Gastrocnemius medialis (tissue), 4 donors: Measurements from ENCODE around the gene OCSTAMP. TPM values are rescaled to one million over a fixed set of nuclear protein-coding genes. Genes with fewer than 3 reads are reported as not detected.

Experiments
- ATAC-seq, 2 donors: fragments of 150-250 bp; one replicate each; pipeline ENCODE4 v1.9.1; 2016
- DNase-seq, 2 donors: peaks; one replicate each; pipeline ENCODE4 v3.0.0-alpha.2; 2019
- H3K27ac ChIP-seq, 4 donors: fragments of 200-600 bp; sonication (generic); 1 replicate in 1 of 4; 2 replicates in 3 of 4; pipeline ENCODE4 v1.5.1; 2016 to 2018; ENCODE audit warnings: mild to moderate bottlenecking in 2 of 4, moderate library complexity in 1 of 4
- H3K27me3 ChIP-seq, 3 donors: fragments of 200-600 bp; sonication (generic) in 2 of 3; 1 replicate in 1 of 3; 2 replicates in 2 of 3; pipeline versions ENCODE4 v1.5.1 to v1.6.0; 2016 to 2019; ENCODE audit warnings: mild to moderate bottlenecking in 1 of 3, moderate library complexity in 1 of 3
- H3K36me3 ChIP-seq, 2 donors: fragments of 200-600 bp; sonication (generic) in 1 of 2; one replicate each; pipeline ENCODE4 v1.5.1; 2017 to 2018
- H3K4me1 ChIP-seq, 2 donors: fragments of 200-600 bp; sonication (generic) in 1 of 2; one replicate each; pipeline ENCODE4 v1.5.1; 2016 to 2017; ENCODE audit warnings: mild to moderate bottlenecking in 2 of 2
- H3K4me3 ChIP-seq, 4 donors: fragments of 200-600 bp; sonication (generic) in 3 of 4; 1 replicate in 1 of 4; 2 replicates in 3 of 4; pipeline ENCODE4 v1.5.1; 2016 to 2019; ENCODE audit warnings: mild to moderate bottlenecking in 2 of 4
- H3K9me3 ChIP-seq, 3 donors: fragments of 200-600 bp; sonication (generic) in 2 of 3; 1 replicate in 1 of 3; 2 replicates in 2 of 3; pipeline ENCODE4 v1.5.1; 2016 to 2019
- CTCF ChIP-seq, 5 experiments: fragments of 450-650 bp in 3 of 5; fragments of 200-600 bp in 2 of 5; sonication (generic) in 2 of 5; IDR thresholded peaks in 4 of 5; conservative IDR thresholded peaks in 1 of 5; 1 replicate in 4 of 5; 2 replicates in 1 of 5; pipeline ENCODE4 v1.5.1; 2016 to 2019; ENCODE audit warnings: antibody characterized with exemption in 5 of 5, mild to moderate bottlenecking in 3 of 5, moderate library complexity in 3 of 5
- POLR2A ChIP-seq, 2 donors: fragments of 450-650 bp; IDR thresholded peaks; one replicate each; pipeline ENCODE4 v1.6.1; 2017; ENCODE audit warnings: antibody characterized with exemption in 2 of 2, mild to moderate bottlenecking in 2 of 2, moderate library complexity in 2 of 2
- in situ Hi-C, 4 donors: fragments of 200-750 bp; cut with MboI; loops; one replicate each; pipeline versions ENCODE4 v1.15.0 to v1.8.0; 2017; ENCODE audit warnings: low sequenced_read_pairs in 4 of 4
- intact Hi-C: fragments of 100-400 bp; cut with DNase I; formaldehyde crosslinking; loops from one replicate; pipeline ENCODE4 v1.15.1; 2023; ENCODE audit warnings: low total_unique reads
- total RNA-seq, 4 donors: library from RNA; depleted of rRNA; stranded (reverse); fragments of >200 nt; gene quantifications; one replicate each; pipeline versions ENCODE4 v1.1.0 to v1.2.3, GENCODE V29; 2016

Gene OCSTAMP
- total RNA-seq, 4 donors from 2014 or later: not detected

- intact Hi-C loops: no loop called here
- Histone ChIP-seq H3K27ac (no peak overlapping the region), H3K9me3 (no peaks in the 10 kb centered on the region), H3K4me1 (no peaks in the 10 kb centered on the region), H3K36me3 (no peaks in the 10 kb centered on the region), H3K4me3 (no peak overlapping the region), H3K27me3 (peaks cover 0 to 6% (median 4%) of the 10 kb centered on the region in 3 donors)
- no peak for DNase-seq
- TF ChIP-seq CTCF (IDR thresholded peaks at IDR 0.05 in 4 of 5, conservative IDR thresholded peaks at IDR 0.05 in 1 of 5) (no peak), POLR2A (IDR thresholded peaks at IDR 0.05) (no peak)
- in situ Hi-C loops: no loop called here
- no peak for ATAC-seq
Observed at GRCh38 chr20:46523108-46523507, 27.3 kb downstream of the OCSTAMP start.

- TF ChIP-seq CTCF (IDR thresholded peaks at IDR 0.05 in 4 of 5, conservative IDR thresholded peaks at IDR 0.05 in 1 of 5) (peak in 2 of 5 experiments; percentile 6 to 26), POLR2A (IDR thresholded peaks at IDR 0.05) (no peak)
- no peak overlapping the region for H3K27ac ChIP-seq
- H3K36me3 ChIP-seq: no peaks in the 10 kb centered on the region
- ATAC-seq (no peak), DNase-seq (no peak)
- H3K9me3 ChIP-seq: no peaks in the 10 kb centered on the region
- H3K4me1 ChIP-seq: no peaks in the 10 kb centered on the region
- H3K27me3 ChIP-seq: peaks cover 3 to 5% (median 5%) of the 10 kb centered on the region in 3 donors
- intact Hi-C loops: no loop called here
- in situ Hi-C loops: no loop called here
- no peak overlapping the region for H3K4me3 ChIP-seq
Observed at GRCh38 chr20:46520976-46521579, 29.4 kb downstream of the OCSTAMP start.

GRCh38 chr20:46520540-46520939 lies 29.9 kb downstream of the OCSTAMP start:
- Histone ChIP-seq H3K4me3 (no peak overlapping the region), H3K36me3 (no peaks in the 10 kb centered on the region), H3K4me1 (no peaks in the 10 kb centered on the region), H3K27me3 (peaks cover 0 to 9% (median 8%) of the 10 kb centered on the region in 3 donors), H3K9me3 (no peaks in the 10 kb centered on the region), H3K27ac (no peak overlapping the region)
- no peak for TF ChIP-seq CTCF (IDR thresholded peaks at IDR 0.05 in 4 of 5, conservative IDR thresholded peaks at IDR 0.05 in 1 of 5)
- DNase-seq (no peak), ATAC-seq (no peak)
- intact Hi-C loops (no loop called here), in situ Hi-C loops (no loop called here)

- in situ Hi-C loops: no loop called here
- no peak overlapping the region for H3K27ac ChIP-seq
- H3K4me1 ChIP-seq: no peaks in the 10 kb centered on the region
- no peak overlapping the region for H3K4me3 ChIP-seq
- DNase-seq (no peak), ATAC-seq (no peak)
- no peaks in the 10 kb centered on the region for H3K9me3 ChIP-seq
- H3K36me3 ChIP-seq: no peaks in the 10 kb centered on the region
- H3K27me3 ChIP-seq: peaks cover 0 to 8% (median 8%) of the 10 kb centered on the region in 3 donors
- intact Hi-C loops: no loop called here
- TF ChIP-seq CTCF (IDR thresholded peaks at IDR 0.05 in 4 of 5, conservative IDR thresholded peaks at IDR 0.05 in 1 of 5) (no peak), POLR2A (IDR thresholded peaks at IDR 0.05) (no peak)
Observed at GRCh38 chr20:46519471-46520068, 30.9 kb downstream of the OCSTAMP start.
